GM21825 (cell line): Measurements from ENCODE around the gene SCUBE2.

Experiments used
- ATAC-seq: cut with Tn5 transposase; IDR thresholded peaks from one replicate; pipeline ENCODE4 v1.9.1; 2021; ENCODE audit warnings: mild to moderate bottlenecking, moderate library complexity; ENCODE audit not compliant: unreplicated experiment

SCUBE2 gene

GRCh38 chr11:9076046-9076445, 15.4 kb downstream of the SCUBE2 start:
- no peak for ATAC-seq

GRCh38 chr11:9075556-9075955, 15.8 kb downstream of the SCUBE2 start:
- ATAC-seq = no peak

GRCh38 chr11:9074338-9075029, 16.9 kb downstream of the SCUBE2 start:
- ATAC-seq = no peak

- no peak for ATAC-seq
These were observed 17.8 kb downstream of the SCUBE2 start for GRCh38 chr11:9073466-9074225.

GRCh38 chr11:9072626-9073176, 18.7 kb downstream of the SCUBE2 start:
- no peak for ATAC-seq

- ATAC-seq = no peak
These were observed 19.7 kb downstream of the SCUBE2 start for GRCh38 chr11:9071692-9072091.

- ATAC-seq = no peak
These were observed 20.5 kb downstream of the SCUBE2 start for GRCh38 chr11:9070749-9071491.

GRCh38 chr11:9069862-9070470, 21.4 kb downstream of the SCUBE2 start:
- no peak for ATAC-seq

GRCh38 chr11:9069256-9069655, 22.1 kb downstream of the SCUBE2 start:
- no peak for ATAC-seq

GRCh38 chr11:9066433-9066925, 24.9 kb downstream of the SCUBE2 start:
- ATAC-seq = no peak

- ATAC-seq = no peak
These were observed 25.6 kb downstream of the SCUBE2 start for GRCh38 chr11:9065607-9066432.

GRCh38 chr11:9061807-9062206, 29.6 kb downstream of the SCUBE2 start:
- no peak for ATAC-seq

GRCh38 chr11:9060700-9061111, 30.7 kb downstream of the SCUBE2 start:
- ATAC-seq = peak; percentile 98

- ATAC-seq = no peak
These were observed 32.0 kb downstream of the SCUBE2 start for GRCh38 chr11:9059406-9059805.

- ATAC-seq = no peak
These were observed 33.5 kb downstream of the SCUBE2 start for GRCh38 chr11:9057888-9058287.

- ATAC-seq = no peak
These were observed 34.4 kb downstream of the SCUBE2 start for GRCh38 chr11:9057007-9057406.

- ATAC-seq = no peak
These were observed 34.9 kb downstream of the SCUBE2 start for GRCh38 chr11:9056467-9056866.

- no peak for ATAC-seq
These were observed 37.9 kb downstream of the SCUBE2 start for GRCh38 chr11:9053316-9054035.

- ATAC-seq = no peak
These were observed 39.1 kb downstream of the SCUBE2 start for GRCh38 chr11:9052316-9052715.
